Measurements from ENCODE around the gene COL6A2.

GRCh38 chr21:46094401-46095082 lies 3.4 kb upstream of the COL6A2 start:
- no peak for TF ChIP-seq CTCF (IDR thresholded peaks at IDR 0.05; ENCODE audit: poor library complexity)
- TF ChIP-seq EZH2phosphoT487 (IDR thresholded peaks at IDR 0.05; ENCODE audit: low read depth, severe bottlenecking, unreplicated experiment) = no peak
